Measurements from ENCODE around the gene MBD3L2B. TPM values are rescaled to one million over a fixed set of nuclear protein-coding genes. Genes with fewer than 3 reads are reported as not detected.
A peak's percentile ranks its signal among the peaks of the same experiment; 100 is the strongest.
"Not testable (repeated sequence)": the region's sequence is repeated elsewhere in the genome, so short reads cannot be mapped to it uniquely, and the experiment has no call there.

The MBD3L2B gene
- total RNA-seq (not detected), polyA plus RNA-seq (ENCODE audit: insufficient read length in 6 of 6) (not detected)
- long read RNA-seq, donor 1: 0 reads
- long read RNA-seq, donor 2: 0 reads
- long read RNA-seq, donor 3: 0 reads
- long read RNA-seq, donor 4: 0 reads
- long read RNA-seq, donor 5: 0 reads
- long read RNA-seq, donor 6: 0 reads
- long read RNA-seq, donor 7: 0 reads
- long read RNA-seq, donor 8: 0 reads
- long read RNA-seq, donor 9: 0 reads
- long read RNA-seq, donor 10: 0 reads
- long read RNA-seq, donor 11: 0 reads
- long read RNA-seq, donor 12: 0 reads

GRCh38 chr19:7021331-7021730 is at the start of gene MBD3L2B:
Gene MBD3L2B, minus strand, starts transcription at chr19:7021431. Its CDS starts 34 bp downstream, at chr19:7021397.
- H3K9me3 ChIP-seq; H3K4me3 ChIP-seq; DNase-seq; ATAC-seq; H3K36me3 ChIP-seq; H3K27ac ChIP-seq; H3K27me3 ChIP-seq; H3K4me1 ChIP-seq; intact Hi-C loops (cut with DNase I): not testable (repeated sequence)

- no peak for ATAC-seq
- Histone ChIP-seq H3K4me1 (peaks cover 6 to 17% of the 10 kb centered on the region in 2 donors), H3K36me3 (peaks cover 0 to 44% of the 10 kb centered on the region in 2 donors), H3K9me3 (peaks cover 0 to 1% of the 10 kb centered on the region in 2 donors), H3K27me3 (no peaks in the 10 kb centered on the region), H3K27ac (peak overlapping the region; percentile 44 to 93), H3K4me3 (peak overlapping the region; percentile 92 to 99)
- DNase-seq: no peak
- intact Hi-C loops (cut with DNase I): no loop called here
- TF ChIP-seq CTCF (IDR thresholded peaks at IDR 0.05): no peak
These were observed 48.6 kb upstream of the MBD3L2B start for GRCh38 chr19:7069904-7070226.

- Histone ChIP-seq H3K36me3 (peaks cover 0 to 38% of the 10 kb centered on the region in 2 donors), H3K27me3 (no peaks in the 10 kb centered on the region), H3K27ac (peak within 1 kb of the TSS; percentile 44 to 93), H3K9me3 (no peaks in the 10 kb centered on the region), H3K4me1 (peaks cover 6 to 17% of the 10 kb centered on the region in 2 donors), H3K4me3 (peak within 1 kb of the TSS; percentile 92 to 99)
- peak; percentile 100 for ATAC-seq
- peak; percentile 93 to 100 (median 98) for DNase-seq
- TF ChIP-seq CTCF (IDR thresholded peaks at IDR 0.05): no peak
- intact Hi-C loops (cut with DNase I): no loop called here
These were observed 48.0 kb upstream of the MBD3L2B start, which contains the start of gene ZNF557 for GRCh38 chr19:7069042-7069903. Gene ZNF557, plus strand, starts transcription at chr19:7069703. Its CDS starts 5,372 bp downstream, at chr19:7075075.

GRCh38 chr19:7068599-7068998 is 47.4 kb upstream of the MBD3L2B start:
- intact Hi-C loops (cut with DNase I): no loop called here
- peaks cover 0 to 31% of the 10 kb centered on the region in 2 donors for H3K36me3 ChIP-seq
- no peak for DNase-seq
- no peaks in the 10 kb centered on the region for H3K9me3 ChIP-seq
- peak overlapping the region in 1 of 2 donors; percentile 93 for H3K27ac ChIP-seq
- ATAC-seq: no peak
- H3K4me3 ChIP-seq: peak overlapping the region in 1 of 2 donors; percentile 99
- H3K4me1 ChIP-seq: peaks cover 6 to 17% of the 10 kb centered on the region in 2 donors
- H3K27me3 ChIP-seq: no peaks in the 10 kb centered on the region
- no peak for TF ChIP-seq CTCF (IDR thresholded peaks at IDR 0.05)

DNA sequence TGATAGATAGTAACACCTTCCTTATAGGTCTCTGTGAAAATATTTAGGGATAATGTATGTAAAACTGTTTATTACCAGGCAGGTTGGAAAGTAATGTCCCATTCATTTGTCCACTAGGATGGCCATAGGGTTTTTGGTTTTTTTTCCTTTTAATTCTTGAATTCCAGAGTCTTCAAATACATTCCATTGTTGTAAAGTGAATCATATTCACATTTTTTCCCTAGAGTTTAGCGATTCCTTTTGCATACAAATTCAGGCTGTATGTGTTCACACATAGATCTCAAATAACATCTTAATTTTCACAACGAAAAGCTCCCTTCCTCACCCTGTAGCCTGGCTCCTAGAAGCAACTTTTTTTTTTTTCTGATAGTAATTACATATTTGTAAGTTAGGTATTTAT is 46.5 kb upstream of the MBD3L2B start:
- ATAC-seq: no peak
- H3K36me3 ChIP-seq: peaks cover 0 to 22% of the 10 kb centered on the region in 2 donors
- H3K4me3 ChIP-seq: no peak overlapping the region
- no peaks in the 10 kb centered on the region for H3K9me3 ChIP-seq
- no peaks in the 10 kb centered on the region for H3K27me3 ChIP-seq
- DNase-seq: no peak
- intact Hi-C loops (cut with DNase I): no loop called here
- TF ChIP-seq CTCF (IDR thresholded peaks at IDR 0.05): no peak
- H3K4me1 ChIP-seq: peaks cover 6 to 17% of the 10 kb centered on the region in 2 donors
- H3K27ac ChIP-seq: no peak overlapping the region
